ENCODE measurements around the gene ATAD5.
"Not testable (repeated sequence)": the region's sequence is repeated elsewhere in the genome, so short reads cannot be mapped to it uniquely, and the experiment has no call there.

Gene ATAD5

GRCh38 chr17:30869005-30869404, 37.2 kb downstream of the ATAD5 start:
- Histone ChIP-seq H3K4me1 (ENCODE audit: control insufficient read depth, insufficient read depth, low read length) (no peaks in the 10 kb centered on the region), H3K9me3 (ENCODE audit: control insufficient read depth, insufficient read depth, low read length) (no peaks in the 10 kb centered on the region), H3K27me3 (ENCODE audit: control insufficient read depth, insufficient read depth, low read length) (no peaks in the 10 kb centered on the region), H3K9ac (ENCODE audit: low read depth, low read length) (no peak overlapping the region), H3K36me3 (ENCODE audit: control insufficient read depth, insufficient read depth, low read length) (peaks cover 18% of the 10 kb centered on the region), H3K4me3 (ENCODE audit: low read depth, low read length) (no peak overlapping the region)

GRCh38 chr17:30886187-30886586, 54.4 kb downstream of the ATAD5 start:
- H3K36me3 ChIP-seq (ENCODE audit: control insufficient read depth, insufficient read depth, low read length) = no peaks in the 10 kb centered on the region
- no peak overlapping the region for H3K4me3 ChIP-seq (ENCODE audit: low read depth, low read length)
- no peaks in the 10 kb centered on the region for H3K27me3 ChIP-seq (ENCODE audit: control insufficient read depth, insufficient read depth, low read length)
- no peaks in the 10 kb centered on the region for H3K4me1 ChIP-seq (ENCODE audit: control insufficient read depth, insufficient read depth, low read length)
- H3K9me3 ChIP-seq (ENCODE audit: control insufficient read depth, insufficient read depth, low read length) = no peaks in the 10 kb centered on the region
- H3K9ac ChIP-seq (ENCODE audit: low read depth, low read length) = no peak overlapping the region

GRCh38 chr17:30894236-30894635, 62.5 kb downstream of the ATAD5 start:
- H3K27me3 ChIP-seq (ENCODE audit: control insufficient read depth, insufficient read depth, low read length) = no peaks in the 10 kb centered on the region
- H3K9ac ChIP-seq (ENCODE audit: low read depth, low read length) = no peak overlapping the region
- H3K36me3 ChIP-seq (ENCODE audit: control insufficient read depth, insufficient read depth, low read length) = no peaks in the 10 kb centered on the region
- H3K4me3 ChIP-seq (ENCODE audit: low read depth, low read length) = no peak overlapping the region
- no peaks in the 10 kb centered on the region for H3K9me3 ChIP-seq (ENCODE audit: control insufficient read depth, insufficient read depth, low read length)
- no peaks in the 10 kb centered on the region for H3K4me1 ChIP-seq (ENCODE audit: control insufficient read depth, insufficient read depth, low read length)

- Histone ChIP-seq H3K4me1 (ENCODE audit: control insufficient read depth, insufficient read depth, low read length) (no peaks in the 10 kb centered on the region), H3K9me3 (ENCODE audit: control insufficient read depth, insufficient read depth, low read length) (no peaks in the 10 kb centered on the region), H3K36me3 (ENCODE audit: control insufficient read depth, insufficient read depth, low read length) (no peaks in the 10 kb centered on the region), H3K4me3 (ENCODE audit: low read depth, low read length) (no peak overlapping the region), H3K27me3 (ENCODE audit: control insufficient read depth, insufficient read depth, low read length) (no peaks in the 10 kb centered on the region), H3K9ac (ENCODE audit: low read depth, low read length) (no peak overlapping the region)
These were observed 65.5 kb downstream of the ATAD5 start for GRCh38 chr17:30897311-30897710.

GRCh38 chr17:30905742-30906100, 74.0 kb downstream of the ATAD5 start:
- peak overlapping the region; percentile 84 for H3K9ac ChIP-seq (ENCODE audit: low read depth, low read length)
- H3K4me1 ChIP-seq (ENCODE audit: control insufficient read depth, insufficient read depth, low read length) = no peaks in the 10 kb centered on the region
- H3K27me3 ChIP-seq (ENCODE audit: control insufficient read depth, insufficient read depth, low read length) = no peaks in the 10 kb centered on the region
- no peaks in the 10 kb centered on the region for H3K9me3 ChIP-seq (ENCODE audit: control insufficient read depth, insufficient read depth, low read length)
- peak overlapping the region; percentile 81 for H3K4me3 ChIP-seq (ENCODE audit: low read depth, low read length)
- peaks cover 4% of the 10 kb centered on the region for H3K36me3 ChIP-seq (ENCODE audit: control insufficient read depth, insufficient read depth, low read length)

- Histone ChIP-seq H3K4me1 (ENCODE audit: control insufficient read depth, insufficient read depth, low read length) (no peaks in the 10 kb centered on the region), H3K4me3 (ENCODE audit: low read depth, low read length) (peak within 1 kb of the TSS; percentile 81), H3K27me3 (ENCODE audit: control insufficient read depth, insufficient read depth, low read length) (no peaks in the 10 kb centered on the region), H3K36me3 (ENCODE audit: control insufficient read depth, insufficient read depth, low read length) (peaks cover 4% of the 10 kb centered on the region), H3K9ac (ENCODE audit: low read depth, low read length) (peak within 1 kb of the TSS; percentile 86), H3K9me3 (ENCODE audit: control insufficient read depth, insufficient read depth, low read length) (no peaks in the 10 kb centered on the region)
These were observed 74.5 kb downstream of the ATAD5 start, which contains the start of gene TEFM for GRCh38 chr17:30906101-30906911. TEFM (minus strand) TSS chr17:30906238; CDS start chr17:30906198, 40 bp downstream.

GRCh38 chr17:30908717-30909420, 77.1 kb downstream of the ATAD5 start:
- Histone ChIP-seq H3K4me3 (ENCODE audit: low read depth, low read length) (no peak overlapping the region), H3K4me1 (ENCODE audit: control insufficient read depth, insufficient read depth, low read length) (no peaks in the 10 kb centered on the region), H3K36me3 (ENCODE audit: control insufficient read depth, insufficient read depth, low read length) (no peaks in the 10 kb centered on the region), H3K9me3 (ENCODE audit: control insufficient read depth, insufficient read depth, low read length) (no peaks in the 10 kb centered on the region), H3K27me3 (ENCODE audit: control insufficient read depth, insufficient read depth, low read length) (no peaks in the 10 kb centered on the region), H3K9ac (ENCODE audit: low read depth, low read length) (no peak overlapping the region)

- H3K4me3 ChIP-seq (ENCODE audit: low read depth, low read length); H3K4me1 ChIP-seq (ENCODE audit: control insufficient read depth, insufficient read depth, low read length); H3K27me3 ChIP-seq (ENCODE audit: control insufficient read depth, insufficient read depth, low read length); H3K36me3 ChIP-seq (ENCODE audit: control insufficient read depth, insufficient read depth, low read length); H3K9ac ChIP-seq (ENCODE audit: low read depth, low read length); H3K9me3 ChIP-seq (ENCODE audit: control insufficient read depth, insufficient read depth, low read length): not testable (repeated sequence)
These were observed 78.4 kb downstream of the ATAD5 start for GRCh38 chr17:30910151-30910550.

GRCh38 chr17:30913955-30914354, 82.2 kb downstream of the ATAD5 start:
- H3K4me3 ChIP-seq (ENCODE audit: low read depth, low read length) = no peak overlapping the region
- no peaks in the 10 kb centered on the region for H3K36me3 ChIP-seq (ENCODE audit: control insufficient read depth, insufficient read depth, low read length)
- no peak overlapping the region for H3K9ac ChIP-seq (ENCODE audit: low read depth, low read length)
- no peaks in the 10 kb centered on the region for H3K4me1 ChIP-seq (ENCODE audit: control insufficient read depth, insufficient read depth, low read length)
- no peaks in the 10 kb centered on the region for H3K9me3 ChIP-seq (ENCODE audit: control insufficient read depth, insufficient read depth, low read length)
- peaks cover 5% of the 10 kb centered on the region for H3K27me3 ChIP-seq (ENCODE audit: control insufficient read depth, insufficient read depth, low read length)

GRCh38 chr17:30915833-30916611, 84.3 kb downstream of the ATAD5 start:
- Histone ChIP-seq H3K4me1 (ENCODE audit: control insufficient read depth, insufficient read depth, low read length) (no peaks in the 10 kb centered on the region), H3K36me3 (ENCODE audit: control insufficient read depth, insufficient read depth, low read length) (no peaks in the 10 kb centered on the region), H3K27me3 (ENCODE audit: control insufficient read depth, insufficient read depth, low read length) (peaks cover 15% of the 10 kb centered on the region), H3K9ac (ENCODE audit: low read depth, low read length) (no peak overlapping the region), H3K9me3 (ENCODE audit: control insufficient read depth, insufficient read depth, low read length) (no peaks in the 10 kb centered on the region), H3K4me3 (ENCODE audit: low read depth, low read length) (no peak overlapping the region)

- Histone ChIP-seq H3K27me3 (ENCODE audit: control insufficient read depth, insufficient read depth, low read length) (peaks cover 22% of the 10 kb centered on the region), H3K9ac (ENCODE audit: low read depth, low read length) (no peak overlapping the region), H3K9me3 (ENCODE audit: control insufficient read depth, insufficient read depth, low read length) (no peaks in the 10 kb centered on the region), H3K4me3 (ENCODE audit: low read depth, low read length) (no peak overlapping the region), H3K36me3 (ENCODE audit: control insufficient read depth, insufficient read depth, low read length) (no peaks in the 10 kb centered on the region), H3K4me1 (ENCODE audit: control insufficient read depth, insufficient read depth, low read length) (peaks cover 6% of the 10 kb centered on the region)
These were observed 85.3 kb downstream of the ATAD5 start for GRCh38 chr17:30917050-30917449.

Data from iPS-15b (cell line).